Right ventricle myocardium superior (tissue), 1 donor: Measurements from ENCODE around the gene ADGRD2. TPM values are rescaled to one million over a fixed set of nuclear protein-coding genes. Genes with fewer than 3 reads are reported as not detected.

Experiments
- ATAC-seq: fragments of 200-7000 bp; cut with Tn5 transposase; one replicate; pipeline ENCODE4 v1.9.1; 2020; ENCODE audit warnings: mild to moderate bottlenecking; ENCODE audit not compliant: poor library complexity
- DNase-seq: peaks from one replicate; pipeline ENCODE4 v3.0.0-alpha.2; 2020
- intact Hi-C: fragments of 100-400 bp; cut with DNase I; formaldehyde crosslinking; loops from one replicate; pipeline ENCODE4 v1.11.2; 2022
- total RNA-seq: library from RNA; stranded (reverse); fragmentation: NEBNext Ultra II Directional; extraction: Animal tissue kit (Norgen Biotek cat#: 25700); gene quantifications from one replicate; pipeline ENCODE4 v1.2.1, GENCODE V29; 2021
- donor health status: DM: no; HTN: yes; CAD: no; lungs with severe emphysema.

Gene ADGRD2
- total RNA-seq, 1 donor from 2014 or later = not detected

DNA sequence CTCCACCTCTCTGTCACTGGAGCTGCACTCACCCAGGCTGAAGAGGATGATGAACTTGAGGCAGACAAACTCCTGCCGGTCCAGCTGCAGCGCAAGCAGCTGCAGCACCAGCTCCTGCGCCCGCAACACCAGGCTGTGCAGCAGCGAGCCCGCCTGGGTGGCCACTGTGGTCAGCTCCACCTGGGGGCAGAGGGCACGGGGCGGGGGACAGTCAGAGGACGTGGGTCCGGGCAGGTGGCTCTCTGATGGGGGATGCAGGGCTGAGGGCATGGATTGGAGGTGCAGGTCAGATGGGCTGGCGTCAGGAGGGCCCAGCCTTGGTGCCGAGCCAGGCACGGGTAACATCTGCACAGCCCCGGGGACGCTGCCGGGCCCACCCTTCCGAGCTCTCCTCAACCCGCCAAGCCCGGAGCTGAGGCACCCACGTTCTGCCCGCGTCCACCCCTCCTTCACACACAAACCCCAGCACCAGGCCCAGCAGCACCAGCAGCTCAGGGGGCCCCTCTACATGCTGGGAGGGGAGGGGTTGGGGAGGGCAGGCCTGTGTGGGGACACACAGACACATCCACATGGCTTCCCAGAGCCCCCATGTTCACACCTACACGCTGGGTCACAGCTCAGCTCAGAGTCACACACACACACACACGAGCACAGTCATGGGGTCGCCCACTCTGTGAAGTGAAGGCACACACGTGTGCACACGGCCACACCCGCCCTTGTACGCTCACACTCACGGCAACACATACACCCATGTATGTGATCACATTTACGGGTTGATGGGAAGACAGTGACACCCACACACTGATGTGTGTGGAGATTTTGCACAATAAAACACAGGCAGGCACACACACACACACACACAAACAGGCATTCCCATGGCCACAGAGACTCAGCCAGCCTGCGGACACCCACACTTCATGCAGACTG, 41.1 kb downstream of the ADGRD2 start:
- intact Hi-C loops = no loop called here
- no peak for DNase-seq
- ATAC-seq = no peak

GRCh38 chr9:124492818-124493217, 42.6 kb downstream of the ADGRD2 start:
- no peak for ATAC-seq
- no peak for DNase-seq
- intact Hi-C loops = no loop called here

DNA sequence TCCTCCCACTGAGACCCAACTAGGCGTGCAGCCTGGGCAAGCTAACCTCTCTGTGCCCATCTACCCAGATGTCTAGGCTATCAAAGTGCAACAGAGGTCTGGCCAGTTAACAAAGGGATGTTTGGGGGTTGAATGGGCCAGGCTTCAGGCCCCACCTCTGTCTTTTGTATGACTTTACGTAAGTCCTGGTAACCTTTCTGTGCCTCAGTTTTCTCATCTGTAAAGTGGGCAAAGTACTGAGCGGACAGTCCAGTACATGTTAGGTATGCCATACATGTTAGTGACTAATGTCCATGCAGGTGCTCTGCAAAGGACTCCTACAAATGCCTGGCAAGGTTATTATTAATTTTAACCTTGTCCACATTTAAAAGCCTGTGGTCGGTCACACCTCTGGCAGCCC, 43.0 kb downstream of the ADGRD2 start:
- ATAC-seq = no peak
- intact Hi-C loops = no loop called here
- no peak for DNase-seq

DNA sequence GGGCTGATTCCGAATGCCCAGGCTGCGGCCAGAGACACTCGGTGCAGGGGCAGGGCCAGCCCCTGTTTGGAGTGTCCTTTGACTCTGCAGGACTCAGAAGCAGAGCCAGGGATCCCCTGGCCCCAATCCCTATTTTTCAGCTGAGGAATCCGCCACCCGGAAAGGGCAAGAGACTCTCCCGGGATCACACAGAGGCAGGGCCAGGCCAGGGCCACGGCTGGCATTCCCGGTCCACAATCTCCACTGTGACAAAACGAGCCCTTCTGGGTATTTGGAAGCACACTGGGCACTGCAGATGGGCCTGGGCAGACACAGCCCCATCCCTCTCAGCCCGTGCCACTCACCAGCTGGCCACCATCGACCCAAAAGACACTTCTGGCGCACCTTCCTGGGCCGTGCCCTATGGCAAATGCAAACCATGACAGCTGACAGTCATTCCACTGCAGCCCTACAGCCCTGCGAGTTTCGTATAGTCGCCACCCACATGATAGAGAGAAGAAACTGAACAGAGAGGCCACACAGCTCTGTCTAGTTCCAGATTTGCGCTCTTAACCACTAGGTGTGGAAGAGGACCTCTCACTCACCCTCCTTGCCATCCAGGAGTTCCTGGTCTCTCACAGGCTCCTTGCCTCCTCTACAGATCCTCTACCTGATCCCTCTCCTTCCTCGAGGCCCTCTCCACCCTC, 43.7 kb downstream of the ADGRD2 start:
- intact Hi-C loops = no loop called here
- ATAC-seq (no peak), DNase-seq (no peak)

GRCh38 chr9:124495126-124496074, 45.1 kb downstream of the ADGRD2 start:
- intact Hi-C loops = no loop called here
- ATAC-seq (no peak), DNase-seq (no peak)

GRCh38 chr9:124496075-124496449, 45.8 kb downstream of the ADGRD2 start:
- intact Hi-C loops = no loop called here
- no peak for ATAC-seq
- no peak for DNase-seq

- intact Hi-C loops = no loop called here
Observed at GRCh38 chr9:124496463-124496862, 46.2 kb downstream of the ADGRD2 start.

DNA sequence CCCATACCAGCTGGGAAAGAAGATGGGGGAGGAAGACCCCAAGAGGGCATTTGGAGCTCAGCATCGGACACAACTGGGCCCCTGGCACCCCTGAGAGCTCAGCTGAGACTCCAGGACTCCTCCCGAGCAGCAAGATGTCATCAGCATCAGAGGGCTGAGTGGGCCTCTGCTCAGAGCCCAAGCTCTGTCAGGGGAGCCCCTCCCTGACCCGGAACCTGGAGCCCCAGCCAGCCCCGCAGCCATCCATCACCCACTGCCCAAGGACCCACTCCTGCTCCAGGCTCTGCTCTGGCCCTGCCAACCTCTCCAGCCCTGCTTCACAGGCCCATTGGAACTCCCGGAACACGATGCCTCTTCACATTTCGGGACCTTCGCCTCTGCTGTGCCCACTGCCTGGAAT, 47.2 kb downstream of the ADGRD2 start:
- ATAC-seq (no peak), DNase-seq (no peak)
- intact Hi-C loops = no loop called here

More at GRCh38 chr9:124496463-124496862, 46.2 kb downstream of the ADGRD2 start:
- ATAC-seq (no peak), DNase-seq (no peak)

DNA sequence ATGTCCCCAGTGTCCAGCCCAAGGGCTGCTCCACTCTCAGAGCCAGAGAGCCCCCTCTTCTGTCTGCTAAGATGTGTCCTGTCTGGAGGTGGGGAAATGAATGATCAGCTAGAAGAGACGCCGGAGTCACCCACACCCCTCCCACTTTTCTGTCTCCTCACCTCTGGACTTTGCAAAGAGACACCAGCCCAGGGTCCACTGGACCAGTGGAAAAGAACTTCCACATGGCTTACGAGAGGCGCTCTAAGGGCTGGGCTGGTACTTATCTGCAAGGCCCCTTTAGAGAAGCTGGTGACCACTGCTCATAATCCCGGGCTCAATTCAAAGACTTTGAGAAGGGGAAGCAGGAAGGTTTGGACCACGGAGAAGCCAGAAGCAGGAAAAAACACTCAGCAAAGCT, 47.8 kb downstream of the ADGRD2 start:
- ATAC-seq (no peak), DNase-seq (no peak)
- intact Hi-C loops = no loop called here

DNA sequence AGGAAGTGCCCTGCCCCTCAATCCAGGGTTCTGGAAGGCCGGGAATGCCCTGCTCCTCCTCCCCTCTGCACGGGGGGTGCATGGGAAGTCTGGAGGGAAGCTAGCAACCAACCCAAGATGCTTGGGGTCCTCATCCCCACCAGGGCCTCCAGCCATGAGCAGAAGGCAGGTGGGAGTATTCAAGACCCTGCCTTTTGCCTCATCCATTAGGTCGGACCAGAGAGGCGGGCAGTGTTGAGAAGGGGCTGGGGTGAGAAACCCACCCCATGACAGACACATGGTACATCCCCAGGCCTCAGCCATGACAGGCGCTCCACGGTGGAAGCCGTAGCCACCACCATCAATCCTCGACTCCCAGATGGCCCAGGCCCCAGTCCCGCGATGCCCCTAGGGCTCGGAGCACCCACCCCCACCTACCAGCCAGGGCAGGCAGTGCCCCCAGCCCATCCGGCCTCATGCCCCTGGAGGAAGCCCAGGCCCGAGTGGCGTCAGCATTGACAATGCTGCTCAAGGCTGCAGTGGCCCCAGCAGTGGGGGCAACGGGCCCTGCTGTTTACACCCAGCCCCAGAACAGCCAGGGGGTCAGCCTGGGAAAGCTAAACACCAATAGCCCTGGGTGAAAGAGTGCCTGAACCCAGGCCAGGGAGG, 48.4 kb downstream of the ADGRD2 start:
- intact Hi-C loops = no loop called here
- ATAC-seq (no peak), DNase-seq (no peak)

DNA sequence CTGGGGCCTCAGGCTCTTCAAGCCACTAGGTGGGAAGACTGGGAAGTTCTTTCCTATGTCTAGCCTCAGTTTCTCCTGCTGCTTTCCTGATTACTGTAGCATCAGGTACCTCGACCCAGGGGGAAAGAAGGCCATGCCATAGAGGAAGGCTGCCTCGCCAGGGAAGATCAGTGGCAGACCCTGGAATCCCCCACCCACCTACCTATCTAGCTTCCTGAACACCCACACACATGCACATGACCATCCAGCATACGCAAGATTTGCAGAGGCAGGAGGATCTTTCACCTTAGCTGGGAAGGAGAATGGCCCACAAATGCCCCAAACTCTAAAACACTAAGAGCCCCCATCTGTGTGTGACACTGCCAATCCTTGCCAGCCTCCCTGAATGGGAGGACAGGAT, 49.0 kb downstream of the ADGRD2 start:
- no peak for DNase-seq
- ATAC-seq = no peak
- intact Hi-C loops = no loop called here

GRCh38 chr9:124500028-124500795, 50.0 kb downstream of the ADGRD2 start:
- ATAC-seq (no peak), DNase-seq (no peak)
- intact Hi-C loops = no loop called here

- ATAC-seq (no peak), DNase-seq (no peak)
- intact Hi-C loops = no loop called here
Observed at GRCh38 chr9:124500796-124501611, 50.8 kb downstream of the ADGRD2 start.

DNA sequence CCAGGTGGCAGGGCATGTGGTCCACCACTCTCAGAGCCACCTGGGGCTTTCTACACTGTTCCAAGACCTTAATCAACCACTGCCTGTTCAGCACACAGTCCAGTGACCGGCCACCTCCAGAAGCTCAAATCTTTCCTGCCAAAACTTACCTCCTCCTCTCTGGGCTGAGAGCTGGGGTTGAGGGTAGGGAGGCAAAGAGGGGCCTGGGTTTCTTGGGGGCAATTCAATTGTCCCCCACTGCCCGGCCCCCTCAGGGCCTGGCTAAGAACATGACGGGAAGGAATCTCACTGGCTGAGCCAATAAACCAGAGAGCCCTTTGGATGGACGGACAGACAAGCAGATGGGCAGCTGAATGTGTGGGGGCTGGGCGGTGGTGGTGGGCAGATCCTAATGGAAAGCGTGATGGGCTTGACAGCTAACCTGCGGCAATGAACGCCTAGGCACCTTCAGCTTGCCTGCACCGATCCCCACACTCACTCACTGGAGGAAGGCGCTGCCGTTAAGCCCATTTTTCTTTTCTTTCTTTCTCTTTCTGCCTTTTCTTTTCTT, 51.6 kb downstream of the ADGRD2 start:
- intact Hi-C loops = no loop called here
- ATAC-seq (no peak), DNase-seq (no peak)

DNA sequence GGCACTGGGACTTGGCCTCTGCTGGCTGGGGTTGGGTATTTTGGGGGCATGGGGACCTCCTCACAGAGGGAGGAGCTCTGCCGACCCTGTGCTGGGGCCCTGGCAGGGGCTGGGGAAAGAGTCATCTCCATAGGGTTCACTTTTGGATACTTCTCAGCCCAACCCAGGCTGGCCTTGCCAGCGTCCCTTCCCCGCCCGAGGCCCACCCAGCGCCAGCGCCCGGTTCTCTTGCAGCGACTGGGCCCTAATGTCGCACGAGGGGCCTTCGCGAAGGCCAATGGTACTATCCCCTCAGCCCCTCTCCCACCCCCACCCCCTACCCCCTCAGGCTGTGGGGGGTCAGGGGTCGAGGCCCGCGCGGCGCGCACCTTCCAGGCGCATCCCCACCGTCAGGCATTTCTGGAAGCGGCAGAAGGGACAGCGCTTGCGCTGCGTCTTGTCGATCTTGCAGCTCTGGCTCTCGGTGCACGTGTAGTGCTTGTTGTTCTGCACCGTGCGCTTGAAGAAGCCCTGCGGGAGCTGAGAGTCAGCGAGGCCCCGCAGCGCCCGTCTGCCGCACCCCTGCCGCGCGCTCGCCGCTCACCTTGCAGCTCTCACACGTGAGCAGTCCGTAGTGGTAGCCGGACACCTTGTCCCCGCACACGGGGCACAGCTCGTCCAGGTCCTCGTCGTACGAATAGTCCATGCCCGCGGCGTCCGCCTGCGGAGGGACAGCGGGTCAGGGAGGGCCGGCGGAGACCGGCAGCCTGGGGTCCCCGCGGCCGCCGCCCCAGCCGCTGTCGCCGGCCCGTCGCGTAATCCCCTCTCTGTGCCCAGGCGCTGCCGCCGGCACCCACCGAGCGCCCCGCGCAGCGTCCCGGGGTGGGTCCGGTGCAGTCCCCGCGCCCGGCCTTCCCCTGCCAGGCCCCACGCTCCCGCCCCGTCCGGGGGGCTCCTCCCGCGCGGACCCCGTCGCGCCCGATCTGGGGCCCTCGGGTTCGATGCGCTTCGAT, 52.8 kb downstream of the ADGRD2 start:
- ATAC-seq (no peak), DNase-seq (no peak)
- intact Hi-C loops = no loop called here
